Subcutaneous adipose tissue (tissue), 4 donors: ENCODE data around the gene URB1. TPM values are rescaled to one million over a fixed set of nuclear protein-coding genes. Genes with fewer than 3 reads are reported as not detected.

Experiments
- CTCF ChIP-seq: fragments of 450-650 bp; IDR thresholded peaks from one replicate; pipeline ENCODE4 v1.5.1; 2016; ENCODE audit warnings: low read depth, mild to moderate bottlenecking, control low read depth, antibody characterized with exemption, moderate library complexity
- total RNA-seq, 4 donors: library from RNA; depleted of rRNA; stranded (reverse); fragments of >200 nt; gene quantifications; one replicate each; pipeline ENCODE4 v1.1.0, GENCODE V29; 2016

Gene URB1
- total RNA-seq, 4 donors from 2014 or later, result 9.3 to 18.6 (median 14.2) TPM

GRCh38 chr21:32413697-32414578 lies 21.1 kb upstream of the URB1 start:
- TF ChIP-seq CTCF, result no peak

- TF ChIP-seq CTCF, result no peak
Observed at GRCh38 chr21:32413015-32413504, 20.2 kb upstream of the URB1 start.

- TF ChIP-seq CTCF, result no peak
Observed at GRCh38 chr21:32412162-32413014, 19.6 kb upstream of the URB1 start, which contains the start of gene EVA1C. Gene EVA1C (plus strand): TSS chr21:32412706. CDS start chr21:32412854, 148 bp downstream.

GRCh38 chr21:32411350-32412161 lies 18.7 kb upstream of the URB1 start:
- TF ChIP-seq CTCF, result no peak

- no peak for TF ChIP-seq CTCF
Observed at GRCh38 chr21:32410916-32411315, 18.1 kb upstream of the URB1 start.

GRCh38 chr21:32410291-32410690 lies 17.5 kb upstream of the URB1 start:
- TF ChIP-seq CTCF, result no peak
